GM10266 (cell line): ENCODE results near the gene KBTBD13.

ENCODE experiments used
- DNase-seq: peaks from one replicate; pipeline ENCODE4 v3.0.0; 2012; ENCODE audit errors: extremely low spot score
- CTCF ChIP-seq: IDR thresholded peaks from 2 replicates; pipeline ENCODE4 v1.5.1; 2012; ENCODE audit warnings: mild to moderate bottlenecking, low read depth; ENCODE audit not compliant: control insufficient read depth, insufficient read depth; ENCODE audit errors: missing control alignments

KBTBD13 gene

DNA sequence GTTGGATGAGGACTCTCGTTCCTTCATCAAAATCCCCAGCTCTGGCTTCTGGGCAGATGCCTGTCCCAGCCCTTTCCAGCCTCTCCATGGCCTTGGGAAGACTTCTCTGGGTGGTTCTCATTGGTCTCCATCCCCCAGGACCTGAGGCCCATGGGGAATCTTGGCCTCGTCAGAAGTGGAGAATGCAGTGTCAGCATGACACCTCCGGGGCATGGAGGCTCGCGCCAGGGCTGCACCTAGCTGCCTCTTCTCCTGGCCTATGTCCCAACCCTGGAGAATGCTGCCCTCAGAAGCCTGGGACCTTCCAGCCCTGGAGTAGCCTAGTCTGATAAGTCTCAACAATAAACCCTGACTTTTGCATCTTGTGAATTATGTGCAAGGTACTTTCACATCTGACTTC, 3.0 kb downstream of the KBTBD13 start:
- TF ChIP-seq CTCF, result no peak
- no peak for DNase-seq

DNA sequence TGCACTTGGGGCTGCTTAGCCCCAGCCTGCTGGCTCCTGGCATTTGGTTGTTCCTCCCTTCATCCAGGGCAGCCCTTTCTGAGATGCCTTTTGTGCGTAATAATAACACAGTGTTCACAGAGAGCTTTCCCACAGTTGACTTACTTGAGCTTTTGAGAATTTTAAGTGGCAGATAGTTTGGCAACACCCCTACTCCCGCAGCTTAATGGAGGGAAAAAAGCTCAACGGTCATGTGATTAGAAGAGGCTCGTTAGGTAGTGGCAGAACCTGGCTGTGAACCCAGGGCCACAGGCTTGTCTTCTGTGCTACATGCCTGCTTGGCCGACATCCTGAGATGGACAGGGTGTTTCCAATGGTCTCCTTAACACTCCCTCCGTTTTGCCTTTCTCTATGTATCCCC, 4.7 kb downstream of the KBTBD13 start:
- DNase-seq, result no peak
- TF ChIP-seq CTCF, result no peak

DNA sequence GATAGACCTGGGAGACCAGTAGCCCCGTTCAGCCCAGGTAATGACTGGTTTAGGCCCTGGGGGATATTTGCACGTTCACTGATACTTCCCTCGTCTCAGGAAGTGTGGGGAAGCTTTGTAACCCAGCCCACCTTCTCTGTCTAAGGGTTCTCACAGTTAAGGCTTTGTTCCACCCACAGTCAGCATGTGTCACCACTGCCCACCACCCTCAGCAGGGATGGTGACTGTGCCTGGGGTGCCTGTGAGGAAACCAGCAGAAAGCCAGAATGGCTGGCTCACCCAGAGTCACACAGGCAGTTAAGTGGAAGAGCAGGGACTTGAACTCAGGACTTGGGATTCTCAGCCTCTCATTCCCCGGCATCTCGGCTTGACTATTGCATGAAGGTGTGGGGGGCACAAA, 5.2 kb downstream of the KBTBD13 start:
- DNase-seq, result no peak
- TF ChIP-seq CTCF, result no peak

GRCh38 chr15:65082303-65082953, 5.9 kb downstream of the KBTBD13 start:
- DNase-seq, result no peak
- TF ChIP-seq CTCF, result no peak

DNA sequence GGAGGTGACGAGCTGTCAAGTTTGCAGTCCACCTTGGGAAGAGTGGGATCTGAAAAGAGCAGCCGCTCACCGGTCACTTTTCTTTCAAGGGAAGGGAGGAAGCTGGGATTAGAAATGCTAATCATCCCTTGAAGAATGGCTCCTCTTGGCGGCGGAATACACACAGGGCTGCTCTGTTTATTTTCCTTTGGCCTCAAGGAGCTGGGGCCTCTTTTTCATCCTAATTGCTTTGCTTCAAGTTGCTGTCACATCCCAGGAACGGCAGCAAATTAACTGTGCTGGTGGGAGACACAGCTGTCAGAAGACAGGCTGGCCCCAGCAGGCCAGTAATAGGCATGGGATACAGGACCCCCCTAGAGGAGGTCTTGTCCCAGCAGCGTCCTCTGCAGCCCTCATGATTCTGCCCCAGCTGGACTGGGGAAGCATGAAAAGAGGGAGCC, 6.7 kb downstream of the KBTBD13 start:
- no peak for DNase-seq
- no peak for TF ChIP-seq CTCF

DNA sequence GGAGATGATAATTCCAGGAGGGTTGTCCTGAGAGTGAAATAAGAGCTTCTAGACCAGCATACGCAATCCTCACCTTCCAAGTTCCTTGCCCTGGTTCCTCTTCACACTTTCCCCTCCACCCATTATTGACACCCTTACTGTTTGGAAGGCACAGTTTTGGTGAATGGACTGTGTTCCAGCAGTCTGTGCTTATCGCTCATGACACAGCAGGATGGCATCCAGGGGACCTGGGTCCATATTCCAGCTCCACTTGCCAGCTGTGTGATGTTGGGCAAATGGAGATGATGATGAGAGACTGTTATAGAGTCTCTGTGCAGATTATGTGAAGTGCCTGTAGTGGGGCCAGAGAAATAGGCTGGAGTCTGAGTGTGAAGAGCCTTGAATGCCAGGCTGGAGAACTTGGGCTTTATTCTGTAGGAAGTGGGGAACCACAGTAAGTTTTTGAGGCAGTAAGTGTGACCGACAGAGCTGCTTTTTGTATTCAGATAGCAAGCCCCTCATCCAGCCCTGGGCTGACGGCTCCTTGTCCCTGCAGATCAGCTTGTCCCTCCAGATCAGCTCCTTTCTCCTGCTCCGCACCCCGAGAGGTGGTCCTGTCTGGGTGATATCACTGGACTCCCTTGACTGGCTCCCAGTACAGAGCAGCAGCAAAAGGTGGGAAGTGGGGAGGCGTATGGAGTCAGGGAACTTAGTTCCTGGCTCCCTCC, 8.1 kb downstream of the KBTBD13 start:
- no peak for TF ChIP-seq CTCF

GRCh38 chr15:65085207-65085753, 8.7 kb downstream of the KBTBD13 start:
- DNase-seq, result no peak
- TF ChIP-seq CTCF, result no peak

More for the DNA sequence above, 8.1 kb downstream of the KBTBD13 start:
- no peak for DNase-seq
